ENCODE measurements around the gene PRRT4.

The PRRT4 gene

DNA sequence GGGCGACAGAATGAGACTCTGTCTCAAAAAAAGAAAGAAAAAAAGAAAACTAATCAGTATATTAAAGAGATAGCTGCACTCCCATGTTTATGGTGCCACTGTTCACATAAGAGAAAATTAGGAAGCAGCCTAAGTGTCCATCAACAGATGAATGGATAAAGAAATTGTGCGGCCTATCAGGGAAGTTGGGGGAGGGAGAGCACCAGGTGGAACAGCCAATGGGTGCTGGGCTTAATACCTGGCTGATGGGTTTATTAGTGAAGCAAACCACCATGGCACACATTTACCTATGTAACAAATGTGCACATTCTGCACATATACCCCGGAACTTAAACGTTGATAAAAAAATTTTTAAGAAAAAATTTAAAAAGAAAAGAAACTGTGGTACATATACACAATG is 9.0 kb upstream of the PRRT4 start:
- DNase-seq, result no peak

DNA sequence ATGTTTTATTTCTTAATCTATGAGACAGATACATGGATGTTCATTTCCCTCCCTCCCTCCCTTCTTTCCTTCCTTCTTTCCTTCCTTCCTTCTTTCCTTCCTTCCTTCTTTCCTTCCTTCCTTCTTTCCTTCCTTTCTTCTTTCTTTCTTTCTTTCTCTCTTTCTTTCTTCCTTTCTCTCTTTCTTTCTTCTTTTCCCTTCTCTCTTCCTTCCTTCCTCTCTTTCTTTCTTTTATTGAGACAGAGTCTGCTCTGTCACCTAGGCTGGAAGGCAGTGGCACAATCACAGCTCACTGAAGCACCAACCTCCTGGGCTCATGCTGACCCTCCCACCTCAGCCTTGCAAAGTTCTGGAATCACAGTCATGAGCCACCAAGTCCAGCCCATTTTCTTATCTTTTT is 5.5 kb upstream of the PRRT4 start:
- no peak for DNase-seq

DNA sequence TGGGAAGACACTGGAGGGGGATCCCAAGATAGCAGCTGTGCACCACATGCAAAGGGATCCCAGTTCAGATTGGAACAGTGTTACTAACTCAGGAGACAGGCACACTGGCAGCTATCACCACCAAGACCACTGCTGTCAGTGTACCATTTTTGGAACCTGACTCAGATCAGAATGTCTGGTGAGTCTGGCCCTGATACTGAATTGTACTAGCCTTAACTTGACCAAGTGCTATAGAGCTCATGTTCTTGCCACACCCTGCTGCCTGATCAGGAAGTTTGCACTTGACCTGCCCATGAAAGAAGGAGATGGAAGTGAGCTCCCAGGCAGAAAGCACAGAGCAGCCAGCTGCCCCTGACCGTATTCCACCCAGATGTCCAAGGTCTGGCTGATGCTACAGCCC is 4.8 kb upstream of the PRRT4 start:
- no peak for DNase-seq

DNA sequence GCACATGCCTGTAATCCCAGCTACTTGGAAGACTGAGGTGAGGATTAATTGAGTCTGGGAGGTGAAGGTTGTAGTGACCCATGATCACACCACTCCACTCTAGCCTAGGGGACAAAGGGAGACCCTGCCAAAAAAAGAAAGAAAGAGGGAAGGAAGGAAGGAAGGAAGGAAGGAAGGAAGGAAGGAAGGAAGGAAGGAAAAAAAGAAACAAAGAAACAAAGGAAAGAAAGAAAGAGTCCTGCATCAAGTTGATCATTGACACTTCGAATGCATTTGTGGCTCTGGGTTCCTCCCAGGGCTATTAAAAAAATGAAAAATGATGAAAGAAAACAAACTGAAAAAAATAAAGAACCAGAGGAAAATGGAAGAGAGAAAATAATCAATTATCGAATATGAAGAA is 3.9 kb upstream of the PRRT4 start:
- no peak for DNase-seq

DNA sequence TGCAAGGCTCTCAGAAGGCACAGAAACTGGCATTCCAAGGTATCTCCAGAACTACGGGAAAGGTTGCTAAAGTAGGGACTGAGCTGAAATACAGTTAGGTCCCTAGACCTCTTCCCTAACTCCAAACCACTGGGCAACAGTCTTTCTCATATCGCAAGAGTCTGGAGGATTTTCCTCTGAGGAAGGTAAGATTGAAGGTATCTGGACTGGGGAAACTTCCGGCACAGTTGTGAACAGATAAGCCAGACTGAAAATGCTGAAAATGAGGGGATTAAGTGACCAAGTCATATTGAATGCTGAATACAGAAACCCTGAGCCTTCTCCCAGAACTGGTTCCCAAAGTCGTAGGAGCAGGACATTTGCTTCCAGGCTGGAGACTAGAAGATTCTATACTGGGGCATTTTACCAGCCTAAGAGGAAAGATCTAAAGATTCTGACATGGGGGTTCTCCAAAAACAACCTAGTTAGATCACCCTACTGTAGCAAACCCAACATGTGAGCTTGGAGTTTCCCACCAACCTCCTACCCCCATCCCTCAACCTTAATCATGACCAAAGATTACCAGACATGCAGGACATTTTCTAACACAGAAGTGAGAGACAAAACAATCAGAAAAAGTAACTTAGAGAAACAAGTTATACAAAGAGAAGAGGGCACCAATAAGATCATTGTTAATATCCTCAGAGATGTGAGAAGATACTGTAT is 2.8 kb upstream of the PRRT4 start:
- DNase-seq, result no peak

DNA sequence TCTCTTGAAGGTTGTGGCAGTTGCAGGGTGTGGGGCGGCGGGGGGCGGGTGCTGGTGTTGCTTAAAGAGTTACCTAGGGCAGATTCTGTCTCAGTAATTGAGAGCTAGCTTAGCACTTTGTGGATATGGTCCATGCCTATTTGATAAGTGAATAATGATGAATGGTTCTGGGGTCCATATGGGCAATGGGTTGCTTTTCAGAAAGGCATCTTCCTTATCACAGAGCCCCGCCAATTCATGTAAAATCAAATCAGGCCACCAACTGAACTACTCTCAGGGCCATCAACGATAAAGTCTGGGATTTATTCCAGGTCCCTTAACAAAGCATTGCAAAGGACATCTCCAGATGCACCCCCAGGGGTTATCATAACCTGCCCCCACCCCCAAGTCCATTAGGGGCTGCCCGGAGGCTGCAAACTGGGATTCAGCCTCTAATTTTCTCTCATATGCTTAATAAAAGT is 1.8 kb upstream of the PRRT4 start:
- no peak for DNase-seq

DNA sequence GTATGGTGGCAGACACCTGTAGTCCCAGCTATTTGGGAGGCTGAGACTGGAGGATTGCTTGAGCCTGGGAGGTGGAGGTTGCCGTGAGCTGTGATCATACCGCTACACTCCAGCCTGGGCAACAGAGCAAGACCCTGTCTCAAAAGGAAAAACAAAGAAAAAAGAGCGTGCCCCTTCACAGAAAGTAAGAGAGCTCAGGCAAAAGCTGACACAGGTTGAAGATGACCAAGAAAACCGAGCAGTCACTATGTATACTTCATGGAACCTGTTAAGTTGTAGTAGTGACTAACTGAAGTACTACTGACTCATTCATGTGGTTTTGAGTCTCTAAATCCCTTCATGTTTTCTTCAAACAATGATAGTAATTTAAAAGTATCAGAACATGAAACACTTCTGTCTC is 1.2 kb upstream of the PRRT4 start:
- no peak for DNase-seq

DNA sequence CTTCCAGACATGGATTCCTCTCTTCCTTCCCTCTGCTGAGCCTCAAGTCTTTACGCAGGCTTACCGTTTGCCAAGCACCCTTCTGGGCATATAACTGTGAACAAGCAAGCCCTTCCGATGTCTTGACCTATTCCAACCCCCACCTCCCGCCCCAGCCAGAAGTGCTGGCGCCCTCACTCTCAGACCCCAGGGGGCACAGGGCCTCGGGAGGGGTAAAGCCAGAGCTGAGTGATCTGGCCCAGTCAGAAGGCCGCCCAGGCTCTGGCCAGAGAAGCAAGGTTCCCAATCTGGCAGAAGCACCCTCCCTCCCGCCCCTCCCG is 1.2 kb downstream of the PRRT4 start:
- DNase-seq, result no peak

DNA sequence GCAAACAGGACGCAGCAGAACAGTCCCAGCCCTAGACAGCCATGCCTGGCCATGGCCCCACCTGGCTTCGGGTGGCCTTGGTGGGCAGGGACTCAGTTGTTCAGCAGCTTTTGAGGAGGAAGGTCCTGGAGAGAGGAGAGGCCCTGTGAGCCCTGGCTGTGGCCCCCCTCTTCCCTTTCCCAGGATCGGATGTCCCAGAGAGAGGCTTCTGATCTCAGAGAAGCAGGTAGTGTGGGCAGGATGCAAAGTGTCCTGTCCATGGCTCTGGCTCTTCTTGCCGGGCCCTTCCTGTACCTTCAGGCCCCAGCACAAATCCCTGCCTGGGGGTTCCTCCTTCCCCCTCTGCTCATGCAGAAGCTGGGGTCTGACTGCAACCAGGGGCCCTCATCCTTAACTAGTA is 1.6 kb downstream of the PRRT4 start:
- DNase-seq, result no peak

DNA sequence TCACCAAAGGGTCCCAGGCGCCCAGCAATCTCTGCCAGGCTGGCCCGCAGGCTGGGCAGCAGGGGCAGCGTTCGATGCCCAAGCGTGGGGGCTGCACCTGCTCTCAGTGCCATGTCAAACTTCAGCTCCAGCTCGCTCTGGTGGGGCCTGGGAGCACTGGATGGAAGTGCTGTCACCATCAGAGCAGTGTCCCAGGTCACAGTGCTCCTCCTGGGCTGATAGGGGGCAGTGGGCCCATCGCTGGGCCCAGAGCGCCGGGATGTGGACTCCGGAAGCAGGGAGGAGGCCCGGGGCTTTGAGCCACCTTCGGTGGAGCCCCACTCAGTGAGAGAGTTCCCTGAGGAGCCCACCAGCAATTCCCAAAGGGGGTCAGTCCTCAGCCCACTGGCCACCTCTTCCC is 2.2 kb downstream of the PRRT4 start:
- no peak for DNase-seq

DNA sequence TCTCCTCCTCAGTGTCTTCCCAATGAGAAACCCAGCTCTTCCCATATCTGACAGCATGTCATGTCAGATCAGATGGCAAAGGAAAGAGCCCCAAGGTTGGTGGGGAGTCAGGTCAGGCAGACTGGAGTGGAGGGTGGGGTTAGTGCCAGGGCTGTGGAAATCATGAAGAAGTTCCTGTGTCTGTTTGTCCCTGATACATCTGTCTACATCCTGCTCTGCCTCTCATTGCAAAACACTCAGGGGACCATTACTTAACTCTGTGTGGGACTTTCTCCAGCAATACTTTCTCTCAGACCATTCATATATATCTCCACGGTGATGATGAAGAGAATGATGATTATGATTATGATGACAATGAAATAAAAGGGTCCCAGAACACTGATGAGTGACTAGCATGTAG is 3.3 kb downstream of the PRRT4 start:
- DNase-seq, result no peak

DNA sequence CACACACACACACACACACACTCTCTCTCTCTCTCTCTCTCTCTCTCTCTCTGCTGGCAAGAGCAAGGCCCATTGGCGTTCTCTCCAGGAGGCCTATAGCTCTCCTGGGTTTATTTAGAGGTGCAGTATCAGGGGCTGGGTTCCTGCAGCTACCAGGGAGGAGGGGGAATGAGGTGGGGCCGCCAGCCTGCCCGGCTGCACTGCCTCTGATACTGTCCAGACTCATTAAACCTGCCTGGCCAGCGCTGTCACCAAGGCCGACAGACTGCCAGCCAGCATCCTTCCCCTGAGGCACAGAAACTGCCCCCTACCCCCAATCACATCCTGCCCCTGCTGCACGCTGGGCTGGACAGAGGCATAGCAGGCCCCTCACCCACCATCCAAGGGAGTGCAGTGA is 4.3 kb downstream of the PRRT4 start:
- no peak for DNase-seq

DNA sequence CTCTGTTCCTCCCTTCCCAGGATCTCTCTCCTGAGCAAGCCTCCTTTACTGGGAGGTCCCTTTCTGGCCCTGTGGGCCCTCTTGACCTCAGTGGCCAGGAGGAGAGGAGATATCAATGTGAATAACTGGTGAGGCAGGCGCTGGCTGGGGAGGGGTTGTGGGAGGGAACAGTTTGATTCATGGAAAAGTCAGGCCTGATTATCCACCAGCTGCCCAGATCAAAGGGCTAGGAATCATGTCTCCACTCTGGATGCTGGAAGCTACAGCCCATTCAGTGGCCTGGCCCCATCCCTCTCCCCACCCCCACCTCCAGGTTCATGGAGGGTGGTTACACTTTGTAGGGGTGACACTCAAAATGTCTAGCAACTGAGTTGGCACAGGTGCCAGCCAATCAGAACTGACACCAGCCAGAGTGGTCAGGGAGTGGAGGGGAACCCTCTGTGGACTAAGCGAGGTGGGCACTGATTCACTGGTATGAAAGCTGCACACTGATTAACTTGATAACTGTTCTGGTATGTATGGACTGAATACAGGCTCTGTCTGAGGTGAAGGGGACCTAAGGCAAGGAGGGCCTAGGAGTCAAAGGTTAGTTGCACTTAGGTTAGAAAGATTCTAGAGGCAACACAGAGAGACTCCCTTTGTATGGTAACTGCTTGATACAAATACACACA is 4.8 kb downstream of the PRRT4 start:
- no peak for DNase-seq

DNA sequence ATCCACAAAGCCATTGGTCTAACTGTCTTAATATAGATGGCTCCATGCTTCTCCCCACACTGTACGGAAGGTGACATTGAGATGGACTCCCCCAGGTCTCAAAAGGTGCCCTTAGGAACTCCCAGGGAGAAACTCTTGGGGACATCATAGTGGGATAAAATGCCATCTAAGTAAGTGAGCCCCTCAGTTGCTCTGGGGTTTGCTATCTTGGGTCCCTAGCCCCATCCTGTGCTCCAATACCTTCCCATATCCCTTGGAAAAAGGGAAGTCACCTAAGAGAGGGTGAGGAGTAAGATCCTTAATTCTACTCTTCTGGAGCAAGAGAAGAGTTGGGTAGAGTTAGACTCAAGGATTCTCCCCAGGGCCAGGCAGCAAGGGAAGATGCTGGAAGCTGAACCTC is 7.9 kb downstream of the PRRT4 start:
- no peak for DNase-seq

DNA sequence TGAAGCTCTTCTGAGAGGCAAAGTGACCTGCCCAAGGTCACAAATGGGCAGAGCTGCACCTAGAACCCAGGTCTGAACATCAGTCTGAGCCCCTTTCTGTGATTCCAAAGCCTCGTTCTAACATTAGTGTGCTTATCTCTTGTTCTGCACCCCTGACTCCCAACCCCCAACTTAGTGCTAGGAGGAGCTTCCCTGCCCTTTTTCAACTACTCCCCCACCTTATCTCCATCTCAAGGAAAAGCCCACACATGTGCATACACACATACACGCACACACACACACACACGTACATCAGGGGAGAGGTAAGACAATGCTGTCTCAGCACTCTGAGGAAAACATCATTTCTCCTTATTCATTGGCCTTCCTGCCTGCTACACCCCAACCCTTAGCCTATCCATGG is 8.3 kb downstream of the PRRT4 start:
- DNase-seq, result no peak

DNA sequence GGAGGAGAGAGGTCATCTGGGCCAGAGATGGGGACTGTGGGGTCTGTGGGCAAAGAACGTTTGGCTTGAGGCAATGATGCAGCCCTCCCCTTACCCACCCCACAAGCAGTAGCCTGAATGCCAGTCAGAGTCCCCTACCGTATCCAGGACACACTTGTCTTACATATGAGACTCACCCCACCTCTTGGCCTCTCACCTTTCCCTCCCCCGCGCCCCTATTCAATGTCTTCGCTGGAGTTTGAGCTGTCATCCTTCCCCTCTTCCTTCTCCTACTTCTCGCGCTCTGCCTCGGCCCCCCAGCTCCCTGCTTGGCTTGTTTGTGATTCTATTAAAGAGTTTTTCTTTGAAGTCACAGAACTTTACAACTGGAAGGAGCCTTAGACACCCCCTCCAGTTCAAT is 8.9 kb downstream of the PRRT4 start:
- no peak for DNase-seq

DNA sequence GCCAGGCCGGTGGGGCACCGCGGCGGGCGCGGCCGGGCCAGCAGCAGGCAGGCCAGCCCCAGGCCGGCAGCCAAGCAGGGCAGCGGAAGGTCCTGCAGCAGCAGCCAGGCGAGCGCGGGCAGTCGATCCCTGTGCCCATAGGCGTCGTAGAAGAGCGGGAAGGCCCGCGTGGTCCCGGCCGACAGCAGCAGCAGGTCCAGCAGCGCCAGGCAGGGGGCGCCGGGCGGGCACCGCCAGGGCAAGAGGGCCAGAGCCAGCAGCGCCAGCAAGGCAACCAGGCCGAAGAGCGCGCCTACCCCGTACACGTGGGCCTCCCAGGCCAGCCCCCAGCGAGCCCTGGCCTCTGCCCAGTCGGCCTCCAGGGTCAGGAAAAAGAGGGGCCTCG is 9.3 kb downstream of the PRRT4 start:
- DNase-seq, result no peak

DNA sequence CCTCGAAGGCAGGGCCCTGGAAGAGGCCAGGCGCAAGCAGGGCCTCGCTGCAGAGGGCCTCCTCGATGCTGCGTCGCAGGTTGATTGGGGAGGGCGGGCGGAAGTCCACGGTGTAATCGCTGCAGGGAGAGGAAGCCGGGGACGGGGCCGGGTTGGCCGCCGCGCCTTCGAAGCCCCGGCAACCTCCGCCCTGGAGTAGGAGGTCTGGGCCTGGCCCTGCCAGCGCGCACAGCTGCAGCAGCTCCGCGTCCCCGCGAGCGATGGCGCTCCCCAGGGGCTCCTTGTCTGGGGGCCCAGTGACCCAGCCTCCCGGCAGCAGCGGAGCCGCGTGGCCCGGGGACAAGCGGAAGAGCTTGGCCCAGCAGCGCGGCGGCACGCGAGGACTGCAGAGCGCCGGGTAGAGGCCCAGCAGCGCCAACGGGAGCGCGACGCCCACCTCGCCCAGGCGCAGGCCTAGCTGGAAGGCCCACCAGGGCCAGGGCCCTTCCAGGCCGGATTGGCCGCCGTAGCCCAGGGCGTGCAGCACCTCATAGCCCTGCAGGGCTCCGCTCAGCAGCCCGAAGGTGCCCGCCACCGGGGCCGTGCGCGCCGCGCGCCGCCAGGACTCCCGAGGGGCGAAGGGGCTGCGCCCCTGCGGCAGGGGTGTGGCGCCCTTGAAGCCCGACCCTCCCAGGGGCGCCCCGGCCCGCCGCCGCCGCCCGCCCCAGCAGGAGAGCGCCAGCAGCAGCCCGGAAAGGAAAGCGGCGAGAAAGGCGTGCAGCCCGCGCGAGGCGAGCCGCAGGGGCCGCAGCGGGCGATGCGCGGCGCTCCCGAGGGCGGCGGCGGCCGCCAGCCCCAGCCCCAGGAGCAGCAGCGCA is 10.0 kb downstream of the PRRT4 start:
- DNase-seq, result no peak

DNA sequence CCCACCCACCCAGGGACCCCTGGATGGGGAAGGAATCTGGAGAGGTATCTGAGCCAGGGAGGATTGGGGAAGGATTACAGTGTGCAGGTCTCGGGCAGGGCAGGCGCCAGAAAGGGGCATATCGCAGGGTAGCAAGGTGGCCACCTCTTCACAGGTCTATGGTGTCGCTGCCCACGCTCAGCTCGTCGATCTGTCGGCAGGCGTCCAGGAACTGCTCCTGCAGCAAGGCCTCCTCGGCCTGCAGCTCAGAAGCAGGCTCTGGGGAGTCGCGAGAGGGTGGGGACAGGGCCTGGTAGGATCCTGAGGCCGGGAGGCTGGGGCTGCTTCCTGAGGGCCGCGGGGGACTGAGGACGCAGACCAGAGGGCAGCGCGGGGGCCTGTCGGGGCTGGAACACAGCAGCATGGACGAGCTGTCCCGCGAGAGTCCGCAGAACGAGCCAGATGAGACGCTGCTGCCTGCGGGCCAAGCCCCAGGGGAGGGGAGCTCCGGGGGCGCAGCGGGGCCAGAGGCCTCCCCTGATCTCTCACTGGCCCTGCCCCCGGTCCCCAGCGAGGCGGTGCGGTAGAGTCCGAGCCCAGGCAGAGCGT is 10.7 kb downstream of the PRRT4 start:
- DNase-seq, result no peak

DNA sequence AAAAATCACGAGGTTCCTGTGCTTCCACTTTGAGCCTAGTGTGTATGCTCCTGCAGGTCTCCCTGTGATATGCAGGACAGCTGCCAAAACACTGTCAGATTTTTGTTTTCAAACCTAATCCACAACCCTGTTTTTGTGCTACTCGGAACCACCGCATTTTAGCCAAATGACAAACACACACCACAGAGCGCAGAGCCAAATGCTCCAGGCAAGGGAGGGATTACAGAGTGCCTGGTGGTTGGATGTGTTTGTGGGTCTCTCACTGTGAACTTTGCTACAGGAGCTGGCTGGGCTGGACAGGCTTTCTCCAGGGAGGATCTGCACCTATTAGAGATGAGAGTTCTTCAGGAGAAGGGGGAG is 12.0 kb downstream of the PRRT4 start:
- no peak for DNase-seq

DNA sequence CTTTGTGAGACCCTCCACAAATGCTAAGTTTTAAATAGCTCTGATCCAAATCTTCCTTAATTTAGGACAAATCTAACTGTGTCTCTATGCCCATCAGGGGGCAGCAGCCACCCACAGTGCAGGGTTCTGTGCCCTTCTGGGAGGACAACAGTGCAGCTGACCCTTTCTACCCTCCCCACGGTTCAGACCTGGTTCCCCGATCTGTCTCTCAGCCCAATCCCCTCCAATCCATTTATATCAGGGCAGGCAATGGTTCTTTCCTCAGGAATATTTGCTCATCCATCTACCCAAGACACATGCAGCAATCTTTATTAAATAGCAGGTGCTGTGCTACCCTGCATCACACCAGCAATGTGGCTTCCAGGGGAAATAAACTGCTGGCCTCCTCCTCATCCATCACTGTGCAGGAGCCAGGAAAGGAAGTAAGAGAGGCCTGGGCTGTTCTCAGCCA is 13.8 kb downstream of the PRRT4 start:
- no peak for DNase-seq

DNA sequence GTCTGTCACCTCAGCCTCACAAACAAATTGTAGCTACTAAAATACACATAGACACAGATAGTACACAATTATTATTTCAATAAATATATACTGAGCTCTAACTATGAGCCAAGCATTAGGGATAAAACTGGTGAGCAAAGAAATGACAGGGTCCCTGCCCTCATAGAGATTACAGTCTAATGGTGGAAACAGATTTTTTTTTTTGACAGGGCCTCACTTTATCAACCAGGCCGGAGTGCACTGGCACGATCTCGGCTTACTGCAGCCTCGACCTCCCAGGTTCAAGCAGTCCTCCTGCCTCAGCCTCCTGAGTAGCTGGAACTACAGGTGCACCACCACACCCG is 17.1 kb downstream of the PRRT4 start:
- DNase-seq, result no peak

DNA sequence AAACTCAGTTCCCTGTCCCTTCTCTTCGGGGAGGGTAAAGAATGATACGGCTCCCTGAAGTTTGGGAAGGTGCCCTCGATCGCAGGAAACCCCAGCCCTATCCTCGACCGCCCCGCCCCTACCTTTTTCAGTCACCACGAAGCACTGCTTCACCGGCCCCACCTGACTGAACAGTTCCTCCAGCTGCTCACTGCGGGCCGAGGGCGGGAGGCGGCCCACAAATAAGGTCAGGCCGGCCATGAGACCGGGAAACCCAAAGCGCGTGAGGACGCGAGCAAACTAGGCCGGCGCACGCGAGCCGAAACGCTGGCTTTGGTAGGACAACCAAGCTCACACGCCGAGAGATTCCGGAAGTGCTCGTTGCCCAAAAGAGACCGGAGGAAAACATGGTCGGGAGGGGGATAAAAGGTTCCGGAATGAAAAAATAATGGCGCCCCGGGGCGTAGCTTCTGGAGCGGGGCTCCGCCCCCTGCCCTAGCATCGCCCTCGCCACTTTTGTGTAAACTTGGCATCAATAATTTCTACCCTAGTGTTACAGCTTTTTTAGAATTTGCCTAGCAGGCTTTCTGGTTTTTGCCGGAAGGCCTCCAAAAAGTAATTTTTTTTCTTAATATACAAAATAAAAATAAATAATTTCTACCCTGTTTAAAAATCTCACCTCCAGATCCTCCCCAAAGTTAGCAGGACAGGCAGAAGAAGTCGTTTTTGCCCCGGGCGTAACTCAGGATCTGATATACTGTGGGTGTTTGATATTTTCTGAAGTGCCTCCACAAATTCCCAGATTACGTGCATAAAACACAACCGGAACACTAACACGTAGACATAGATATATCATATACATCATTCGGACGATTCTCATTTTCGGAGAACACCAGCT is 17.7 kb downstream of the PRRT4 start, which contains the start of gene RBM28:
Gene RBM28, minus strand, starts transcription at position 355 of the 877 bp plus-strand sequence. Its CDS starts 115 bp downstream, at position 240.
- peak; percentile 73 for DNase-seq

Measured in activated CD4-positive, alpha-beta T cell treated with anti-CD3 and anti-CD28 coated beads for 1 hour (primary cell).